Caco-2 (cell line): ENCODE data around the gene GFOD1. TPM values are rescaled to one million over a fixed set of nuclear protein-coding genes. Genes with fewer than 3 reads are reported as not detected.
"Not testable (repeated sequence)": the region's sequence is repeated elsewhere in the genome, so short reads cannot be mapped to it uniquely, and the experiment has no call there.

Experiments
- BruUV-seq: library from RNA; stranded (reverse); fragments of 400-500 nt; replicated peaks from 2 replicates; lab custom pipeline; 2021; lab: Mats Ljungman, UMichigan
- CTCF ChIA-PET: fragments of 300-600 bp; sonication (Branson Sonifier 250); formaldehyde crosslinking; loops from one replicate; lab custom pipeline; 2022; ENCODE audit warnings: antibody characterized with exemption; lab: Charles Lee
- POLR2A ChIA-PET: fragments of 300-600 bp; sonication (Branson Sonifier 250); formaldehyde crosslinking; loops from one replicate; lab custom pipeline; 2022; ENCODE audit warnings: antibody characterized with exemption; lab: Charles Lee
- DNase-seq, 2 experiments: peaks; one replicate each; pipeline versions ENCODE4 v3.0.0 to v3.0.0-alpha.2; 2020 to 2022
- H3K27me3 ChIP-seq: replicated peaks from 2 replicates; pipeline ENCODE4 v1.6.0; 2011; ENCODE audit warnings: low read length; ENCODE audit not compliant: control insufficient read depth, insufficient read depth
- H3K36me3 ChIP-seq: 2 replicates; pipeline ENCODE4 v1.5.1; 2011; ENCODE audit warnings: low read length; ENCODE audit not compliant: control insufficient read depth, insufficient read depth
- H3K4me1 ChIP-seq: fragments of 250-450 bp; sonication (Bioruptor Pico); 2 replicates; pipeline ENCODE4 v1.5.1; 2020; ENCODE audit warnings: mild to moderate bottlenecking
- H3K4me3 ChIP-seq: 2 replicates; pipeline ENCODE4 v1.5.1; 2011; ENCODE audit warnings: low read depth, mild to moderate bottlenecking, control low read depth, low read length
- H3K9me3 ChIP-seq: fragments of 250-450 bp; sonication (Bioruptor Pico); 2 replicates; pipeline ENCODE4 v1.5.1; 2020; ENCODE audit warnings: mild to moderate bottlenecking, moderate library complexity
- H3K27ac Mint-ChIP-seq: one replicate; pipeline ENCODE4 v1.8.0; 2022; ENCODE audit warnings: mixed read lengths; ENCODE audit not compliant: unreplicated experiment
- H3K27me3 Mint-ChIP-seq: one replicate; pipeline ENCODE4 v1.8.0; 2022; ENCODE audit warnings: mixed read lengths; ENCODE audit not compliant: insufficient read depth, unreplicated experiment
- H3K36me3 Mint-ChIP-seq: one replicate; pipeline ENCODE4 v1.8.0; 2022; ENCODE audit warnings: mild to moderate bottlenecking, mixed read lengths; ENCODE audit not compliant: insufficient read depth, unreplicated experiment
- H3K4me1 Mint-ChIP-seq: one replicate; pipeline ENCODE4 v1.8.0; 2022; ENCODE audit warnings: low read depth, mixed read lengths; ENCODE audit not compliant: unreplicated experiment
- H3K4me3 Mint-ChIP-seq: one replicate; pipeline ENCODE4 v1.8.0; 2022; ENCODE audit warnings: mild to moderate bottlenecking, moderate library complexity, mixed read lengths; ENCODE audit not compliant: unreplicated experiment
- H3K9me3 Mint-ChIP-seq: one replicate; pipeline ENCODE4 v1.8.0; 2022; ENCODE audit warnings: mixed read lengths; ENCODE audit not compliant: unreplicated experiment
- CTCF ChIP-seq, 2 experiments: fragments of 200-600 bp in 1 of 2; IDR thresholded peaks; 1 replicate in 1 of 2; 2 replicates in 1 of 2; pipeline versions ENCODE4 v1.5.1 to v1.8.0; 2011 to 2022; ENCODE audit warnings: antibody characterized with exemption in 1 of 2, control low read depth in 1 of 2, inconsistent platforms in 1 of 2, low read depth in 1 of 2, low read length in 1 of 2, mild to moderate bottlenecking in 1 of 2, moderate library complexity in 1 of 2; ENCODE audit not compliant: insufficient read depth in 1 of 2, severe bottlenecking in 1 of 2, unreplicated experiment in 1 of 2
- intact Hi-C: fragments of 100-400 bp; cut with micrococcal nuclease; formaldehyde crosslinking; loops from one replicate; pipeline ENCODE4 v1.10.0; 2022; ENCODE audit not compliant: unreplicated experiment
- total RNA-seq: library from RNA; stranded (reverse); gene quantifications from 2 replicates; pipeline ENCODE4 v1.2.3, GENCODE V29; 2022

GFOD1 gene
- total RNA-seq, 1 experiment from 2014 or later = 0.84 TPM

GRCh38 chr6:13328875-13329183, 158.6 kb downstream of the GFOD1 start:
- Mint-ChIP-seq H3K36me3 (peaks cover 38% of the 10 kb centered on the region), H3K9me3 (no peaks in the 10 kb centered on the region), H3K27ac (peak overlapping the region; percentile 85), H3K4me3 (peak overlapping the region; percentile 81), H3K4me1 (peaks cover 24% of the 10 kb centered on the region), H3K27me3 (no peaks in the 10 kb centered on the region)
- Histone ChIP-seq H3K4me3 (peak overlapping the region; percentile 88), H3K36me3 (no peaks in the 10 kb centered on the region), H3K4me1 (peaks cover 36% of the 10 kb centered on the region), H3K9me3 (no peaks in the 10 kb centered on the region), H3K27me3 (no peaks in the 10 kb centered on the region)
- ChIA-PET POLR2A (interaction anchor here (0.6 to 1.5 kb wide), 11 partner anchors 9 to 287 kb away, joined by 3 to 7 read pairs (median 4); partner anchors contain the start of gene NOL7), CTCF (interaction anchor here (0.7 to 1.6 kb wide), 5 partner anchors 35 to 246 kb away, joined by 3 to 12 read pairs (median 3); partner anchors contain the start of gene SIRT5)
- TSS peak; percentile 86 for BruUV-seq
- no peak for DNase-seq
- intact Hi-C loops = loop anchor here (1.0 to 5.0 kb wide), 5 partner anchors 12 to 246 kb away; partner anchors contain the start of gene SIRT5
- no peak for TF ChIP-seq CTCF (IDR thresholded peaks at IDR 0.05; ENCODE audit: insufficient read depth in 1 of 2, low read depth in 1 of 2, low read length in 1 of 2, severe bottlenecking in 1 of 2, unreplicated experiment in 1 of 2)

GRCh38 chr6:13328076-13328874, 159.1 kb downstream of the GFOD1 start, which contains the start of gene TBC1D7:
TBC1D7 (minus strand) TSS chr6:13328537; CDS start chr6:13326898, 1,639 bp downstream.
- peak; percentile 8 to 35 for TF ChIP-seq CTCF (IDR thresholded peaks at IDR 0.05; ENCODE audit: insufficient read depth in 1 of 2, low read depth in 1 of 2, low read length in 1 of 2, severe bottlenecking in 1 of 2, unreplicated experiment in 1 of 2)
- H3K27me3 Mint-ChIP-seq = no peaks in the 10 kb centered on the region
- H3K4me3 Mint-ChIP-seq = peak within 1 kb of the TSS; percentile 81
- DNase-seq = peak; percentile 94 to 96
- Histone ChIP-seq H3K4me1 (peaks cover 36% of the 10 kb centered on the region), H3K27me3 (no peaks in the 10 kb centered on the region), H3K36me3 (no peaks in the 10 kb centered on the region), H3K4me3 (peak within 1 kb of the TSS; percentile 88), H3K9me3 (no peaks in the 10 kb centered on the region)
- ChIA-PET CTCF (interaction anchor here (0.7 to 1.6 kb wide), 5 partner anchors 34 to 246 kb away, joined by 3 to 12 read pairs (median 3); partner anchors contain the start of gene SIRT5), POLR2A (interaction anchor here (0.6 to 1.5 kb wide), 14 partner anchors 8 to 287 kb away, joined by 3 to 7 read pairs (median 4); partner anchors contain the start of gene NOL7)
- peak within 1 kb of the TSS; percentile 85 for H3K27ac Mint-ChIP-seq
- no peaks in the 10 kb centered on the region for H3K9me3 Mint-ChIP-seq
- H3K4me1 Mint-ChIP-seq = peaks cover 29% of the 10 kb centered on the region
- intact Hi-C loops = loop anchor here (1.0 to 5.0 kb wide), 5 partner anchors 11 to 247 kb away; partner anchors contain the start of gene SIRT5
- BruUV-seq = no TSS peak
- peaks cover 43% of the 10 kb centered on the region for H3K36me3 Mint-ChIP-seq

GRCh38 chr6:13327691-13328075, 159.7 kb downstream of the GFOD1 start:
- Mint-ChIP-seq H3K4me3 (peak overlapping the region; percentile 81), H3K4me1 (peaks cover 27% of the 10 kb centered on the region), H3K36me3 (peaks cover 49% of the 10 kb centered on the region), H3K27me3 (no peaks in the 10 kb centered on the region), H3K27ac (peak overlapping the region; percentile 85), H3K9me3 (no peaks in the 10 kb centered on the region)
- H3K4me3 ChIP-seq = peak overlapping the region; percentile 88
- intact Hi-C loops = loop anchor here (1.0 to 5.0 kb wide), 5 partner anchors 10 to 247 kb away; partner anchors contain the start of gene SIRT5
- TF ChIP-seq CTCF (IDR thresholded peaks at IDR 0.05; ENCODE audit: insufficient read depth in 1 of 2, low read depth in 1 of 2, low read length in 1 of 2, severe bottlenecking in 1 of 2, unreplicated experiment in 1 of 2) = no peak
- DNase-seq = no peak
- peaks cover 38% of the 10 kb centered on the region for H3K4me1 ChIP-seq
- BruUV-seq = no TSS peak
- H3K36me3 ChIP-seq = no peaks in the 10 kb centered on the region
- H3K27me3 ChIP-seq = no peaks in the 10 kb centered on the region
- CTCF ChIA-PET = no interaction called here
- POLR2A ChIA-PET = interaction anchor here (1.1 to 1.5 kb wide), 2 partner anchors 19 to 210 kb away, joined by 3 to 4 read pairs; no protein-coding TSS in a partner anchor
- H3K9me3 ChIP-seq = no peaks in the 10 kb centered on the region

GRCh38 chr6:13326031-13326586, 161.3 kb downstream of the GFOD1 start:
- POLR2A ChIA-PET = interaction anchor here (0.6 kb wide), 1 partner anchor 17 kb away, joined by 7 read pairs; no protein-coding TSS in a partner anchor
- BruUV-seq = not testable (repeated sequence)

More at GRCh38 chr6:13326031-13326586, 161.3 kb downstream of the GFOD1 start:
- CTCF ChIA-PET, H3K9me3 Mint-ChIP-seq, H3K36me3 ChIP-seq, H3K27me3 ChIP-seq, H3K9me3 ChIP-seq, H3K4me3 ChIP-seq, H3K27me3 Mint-ChIP-seq: not testable (repeated sequence)
- peak; percentile 57 to 63 for DNase-seq
- Mint-ChIP-seq H3K4me1 (peaks cover 28% of the 10 kb centered on the region), H3K4me3 (peak overlapping the region; percentile 81), H3K36me3 (peaks cover 65% of the 10 kb centered on the region), H3K27ac (peak overlapping the region; percentile 85)
- peaks cover 48% of the 10 kb centered on the region for H3K4me1 ChIP-seq
- intact Hi-C loops = loop anchor here (5.0 kb wide), 1 partner anchor 109 kb away; no protein-coding TSS in a partner anchor
